ENCODE measurements around the gene RFNG.

Gene RFNG

GRCh38 chr17:82059272-82060000 is 7.8 kb upstream of the RFNG start:
- no peaks in the 10 kb centered on the region for H3K36me3 ChIP-seq (ENCODE audit: low read length)
- H3K4me3 ChIP-seq (ENCODE audit: insufficient read depth, low read length, poor library complexity, severe bottlenecking): no peak overlapping the region
- no peaks in the 10 kb centered on the region for H3F3A ChIP-seq (ENCODE audit: insufficient read depth)
- no peak overlapping the region for H3K27ac ChIP-seq (ENCODE audit: low read depth, low read length)
- no peaks in the 10 kb centered on the region for H3K9me2 ChIP-seq (replicated peaks; ENCODE audit: insufficient read depth, low read length)
- H3K79me2 ChIP-seq (ENCODE audit: insufficient read depth, low read length): no peaks in the 10 kb centered on the region
- H2AFZ ChIP-seq (ENCODE audit: low read depth, low read length, severe bottlenecking): no peak overlapping the region
- no peak overlapping the region for H3K4me2 ChIP-seq (ENCODE audit: low read depth, low read length, poor library complexity, severe bottlenecking)
- H3K9me3 ChIP-seq (ENCODE audit: insufficient read depth, low read length): no peaks in the 10 kb centered on the region
- TF ChIP-seq CTCF (IDR thresholded peaks at IDR 0.05; ENCODE audit: insufficient read depth, low read length, poor library complexity, severe bottlenecking) (no peak), EZH2phosphoT487 (conservative IDR thresholded peaks at IDR 0.05; ENCODE audit: low read length) (no peak)
- H3K27me3 ChIP-seq (ENCODE audit: low read length): no peaks in the 10 kb centered on the region
- no peak overlapping the region for H3K9ac ChIP-seq (ENCODE audit: low read length)
- no peaks in the 10 kb centered on the region for H4K20me1 ChIP-seq (ENCODE audit: low read depth, low read length)

GRCh38 chr17:82058855-82059249 is 7.2 kb upstream of the RFNG start:
- Histone ChIP-seq H3K9me3 (ENCODE audit: insufficient read depth, low read length) (no peaks in the 10 kb centered on the region), H3K4me2 (ENCODE audit: low read depth, low read length, poor library complexity, severe bottlenecking) (no peak overlapping the region), H3K27me3 (ENCODE audit: low read length) (no peaks in the 10 kb centered on the region), H3K4me3 (ENCODE audit: insufficient read depth, low read length, poor library complexity, severe bottlenecking) (no peak overlapping the region), H3K9me2 (replicated peaks; ENCODE audit: insufficient read depth, low read length) (no peaks in the 10 kb centered on the region), H3K27ac (ENCODE audit: low read depth, low read length) (no peak overlapping the region), H3K36me3 (ENCODE audit: low read length) (no peaks in the 10 kb centered on the region), H3F3A (ENCODE audit: insufficient read depth) (no peaks in the 10 kb centered on the region), H3K79me2 (ENCODE audit: insufficient read depth, low read length) (no peaks in the 10 kb centered on the region), H3K9ac (ENCODE audit: low read length) (no peak overlapping the region), H4K20me1 (ENCODE audit: low read depth, low read length) (no peaks in the 10 kb centered on the region), H2AFZ (ENCODE audit: low read depth, low read length, severe bottlenecking) (no peak overlapping the region)
- TF ChIP-seq CTCF (IDR thresholded peaks at IDR 0.05; ENCODE audit: insufficient read depth, low read length, poor library complexity, severe bottlenecking) (no peak), EZH2phosphoT487 (conservative IDR thresholded peaks at IDR 0.05; ENCODE audit: low read length) (no peak)

GRCh38 chr17:82058230-82058854 is 6.7 kb upstream of the RFNG start:
- Histone ChIP-seq H3K27ac (ENCODE audit: low read depth, low read length) (no peak overlapping the region), H3K79me2 (ENCODE audit: insufficient read depth, low read length) (no peaks in the 10 kb centered on the region), H2AFZ (ENCODE audit: low read depth, low read length, severe bottlenecking) (no peak overlapping the region), H3K4me3 (ENCODE audit: insufficient read depth, low read length, poor library complexity, severe bottlenecking) (no peak overlapping the region), H3F3A (ENCODE audit: insufficient read depth) (no peaks in the 10 kb centered on the region), H3K4me2 (ENCODE audit: low read depth, low read length, poor library complexity, severe bottlenecking) (no peak overlapping the region), H3K9me2 (replicated peaks; ENCODE audit: insufficient read depth, low read length) (no peaks in the 10 kb centered on the region), H3K9me3 (ENCODE audit: insufficient read depth, low read length) (no peaks in the 10 kb centered on the region), H4K20me1 (ENCODE audit: low read depth, low read length) (no peaks in the 10 kb centered on the region), H3K36me3 (ENCODE audit: low read length) (no peaks in the 10 kb centered on the region), H3K27me3 (ENCODE audit: low read length) (no peaks in the 10 kb centered on the region), H3K9ac (ENCODE audit: low read length) (no peak overlapping the region)
- TF ChIP-seq CTCF (IDR thresholded peaks at IDR 0.05; ENCODE audit: insufficient read depth, low read length, poor library complexity, severe bottlenecking): no peak
- TF ChIP-seq EZH2phosphoT487 (conservative IDR thresholded peaks at IDR 0.05; ENCODE audit: low read length): no peak

Measured in SU-DHL-6 (cell line).